H7 (cell line): ENCODE results near the gene NCAN. TPM values are rescaled to one million over a fixed set of nuclear protein-coding genes. Genes with fewer than 3 reads are reported as not detected.

Experiments
- DNase-seq: peaks from one replicate; pipeline ENCODE4 v3.0.0; 2012
- H3K27me3 ChIP-seq: 2 replicates; pipeline ENCODE4 v1.6.0; 2011; ENCODE audit warnings: mild to moderate bottlenecking, low read length; ENCODE audit not compliant: control insufficient read depth, insufficient read depth
- H3K36me3 ChIP-seq: replicated peaks from 2 replicates; pipeline ENCODE4 v1.5.1; 2011; ENCODE audit warnings: low read length; ENCODE audit not compliant: control insufficient read depth, insufficient read depth
- H3K4me3 ChIP-seq: 2 replicates; pipeline ENCODE4 v1.5.1; 2011; ENCODE audit warnings: low read depth, mild to moderate bottlenecking, control low read depth, low read length, moderate library complexity; ENCODE audit not compliant: insufficient read depth
- total RNA-seq: library from RNA; depleted of rRNA; stranded (reverse); fragments of >200 nt; shearing (Covaris generic); gene quantifications from 2 replicates; pipeline ENCODE4 v1.2.3, GENCODE V29; 2014

The NCAN gene
- total RNA-seq, 1 experiment from 2014 or later: 1.7 TPM

GRCh38 chr19:19270749-19271571 is 59.2 kb downstream of the NCAN start:
- H3K27me3 ChIP-seq: peaks cover 21% of the 10 kb centered on the region; the same call in 1 of the 2 replicates
- H3K36me3 ChIP-seq: no peaks in the 10 kb centered on the region; the same call in 1 of the 2 replicates
- no peak for DNase-seq
- no peak overlapping the region for H3K4me3 ChIP-seq

GRCh38 chr19:19271828-19272599 is 60.3 kb downstream of the NCAN start:
- no peak for DNase-seq
- H3K36me3 ChIP-seq: peaks cover 1% of the 10 kb centered on the region; the same call in 1 of the 2 replicates
- H3K4me3 ChIP-seq: peak overlapping the region; percentile 61; the same call in 1 of the 2 replicates
- peaks cover 21% of the 10 kb centered on the region; the same call in 1 of the 2 replicates for H3K27me3 ChIP-seq

GRCh38 chr19:19274146-19274545 is 62.4 kb downstream of the NCAN start:
- peaks cover 21% of the 10 kb centered on the region; the same call in 1 of the 2 replicates for H3K27me3 ChIP-seq
- H3K36me3 ChIP-seq: peaks cover 7% of the 10 kb centered on the region
- peak; percentile 38 for DNase-seq
- no peak overlapping the region for H3K4me3 ChIP-seq

- Histone ChIP-seq H3K4me3 (no peak overlapping the region), H3K36me3 (peaks cover 7% of the 10 kb centered on the region), H3K27me3 (peaks cover 18% of the 10 kb centered on the region; the same call in 1 of the 2 replicates)
- peak; percentile 36 for DNase-seq
These were observed 63.2 kb downstream of the NCAN start for GRCh38 chr19:19274716-19275565.

GRCh38 chr19:19276386-19276785 is 64.6 kb downstream of the NCAN start:
- Histone ChIP-seq H3K4me3 (no peak overlapping the region), H3K36me3 (peaks cover 7% of the 10 kb centered on the region), H3K27me3 (peaks cover 14% of the 10 kb centered on the region; the same call in 1 of the 2 replicates)
- peak; percentile 49 for DNase-seq

GRCh38 chr19:19276851-19277250 is 65.1 kb downstream of the NCAN start:
- no peak overlapping the region for H3K4me3 ChIP-seq
- peaks cover 9% of the 10 kb centered on the region for H3K36me3 ChIP-seq
- DNase-seq: peak; percentile 55
- peaks cover 14% of the 10 kb centered on the region; the same call in 1 of the 2 replicates for H3K27me3 ChIP-seq

GRCh38 chr19:19278315-19278714 is 66.6 kb downstream of the NCAN start:
- H3K27me3 ChIP-seq: peaks cover 4% of the 10 kb centered on the region; the same call in 1 of the 2 replicates
- peak; percentile 24 for DNase-seq
- H3K36me3 ChIP-seq: peaks cover 9% of the 10 kb centered on the region
- H3K4me3 ChIP-seq: no peak overlapping the region

GRCh38 chr19:19279062-19279612 is 67.4 kb downstream of the NCAN start:
- Histone ChIP-seq H3K27me3 (no peaks in the 10 kb centered on the region), H3K36me3 (peaks cover 9% of the 10 kb centered on the region), H3K4me3 (no peak overlapping the region)
- DNase-seq: no peak

DNA sequence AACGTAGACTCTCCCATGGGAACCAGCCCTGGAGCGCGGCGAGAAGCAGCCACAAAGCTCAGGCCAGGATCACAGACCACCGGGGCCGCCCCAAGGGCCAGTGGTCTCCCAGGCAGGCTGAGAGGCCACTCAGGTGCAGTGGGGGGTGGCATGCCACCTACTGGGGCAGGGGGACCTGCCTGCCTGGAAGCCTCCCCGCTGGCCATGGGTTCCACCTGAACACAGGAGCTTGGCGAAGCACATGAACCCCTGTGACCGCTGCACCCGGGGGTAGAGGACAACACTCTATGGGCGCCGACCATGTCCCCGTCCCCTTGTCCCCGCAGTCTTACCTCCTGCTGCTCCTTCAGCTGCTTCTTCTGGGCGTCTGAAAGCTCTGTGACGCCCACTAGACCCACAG is 68.1 kb downstream of the NCAN start:
- H3K27me3 ChIP-seq: no peaks in the 10 kb centered on the region
- H3K36me3 ChIP-seq: peaks cover 9% of the 10 kb centered on the region
- no peak overlapping the region for H3K4me3 ChIP-seq
- no peak for DNase-seq

DNA sequence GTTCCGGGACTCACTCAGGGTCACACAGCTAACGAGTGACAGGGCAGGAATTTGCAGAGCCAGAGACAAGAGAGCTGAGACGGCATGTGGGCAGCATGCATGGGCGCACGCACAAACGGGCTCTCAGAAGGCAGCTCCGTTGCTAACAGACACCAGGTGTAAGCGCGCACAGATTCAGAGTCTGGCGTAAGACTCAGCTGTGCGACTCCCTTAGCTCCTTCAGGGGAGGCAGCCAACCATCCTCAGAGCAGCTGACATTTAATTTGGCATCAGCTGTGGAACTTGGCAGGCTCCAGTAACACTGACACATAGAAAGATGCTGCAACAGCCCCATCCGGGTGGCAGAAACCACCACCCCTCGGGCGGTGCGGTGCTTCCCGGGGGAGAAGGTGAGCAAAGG is 68.8 kb downstream of the NCAN start:
- peak; percentile 36 for DNase-seq
- Histone ChIP-seq H3K4me3 (no peak overlapping the region), H3K36me3 (peaks cover 9% of the 10 kb centered on the region), H3K27me3 (no peaks in the 10 kb centered on the region)

DNA sequence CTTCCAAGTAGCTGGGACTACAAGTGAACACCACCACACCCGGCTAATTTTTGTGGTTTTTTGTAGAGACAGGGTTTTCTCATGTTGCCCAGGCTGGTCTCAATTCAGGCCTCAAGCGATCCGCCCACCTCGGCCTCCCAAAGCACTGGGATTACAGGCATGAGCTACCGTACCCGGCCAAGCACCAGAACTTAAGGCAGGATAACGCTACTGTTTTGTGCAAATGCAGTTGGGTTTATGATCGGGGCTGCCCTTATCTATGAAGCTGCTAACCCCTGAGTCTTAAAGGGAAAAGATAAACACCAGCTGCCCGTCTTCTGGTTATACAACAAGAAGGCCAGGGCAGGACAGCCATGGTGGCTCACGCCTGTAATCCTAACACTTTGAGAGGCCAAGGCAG is 73.9 kb downstream of the NCAN start:
- DNase-seq: no peak
- H3K36me3 ChIP-seq: peaks cover 7% of the 10 kb centered on the region
- H3K27me3 ChIP-seq: no peaks in the 10 kb centered on the region
- no peak overlapping the region for H3K4me3 ChIP-seq

- H3K4me3 ChIP-seq: no peak overlapping the region
- peaks cover 7% of the 10 kb centered on the region for H3K36me3 ChIP-seq
- no peak for DNase-seq
- no peaks in the 10 kb centered on the region for H3K27me3 ChIP-seq
These were observed 80.8 kb downstream of the NCAN start for GRCh38 chr19:19292607-19293006.

- no peak overlapping the region for H3K4me3 ChIP-seq
- no peaks in the 10 kb centered on the region for H3K27me3 ChIP-seq
- peaks cover 6% of the 10 kb centered on the region for H3K36me3 ChIP-seq
- DNase-seq: no peak
These were observed 83.2 kb downstream of the NCAN start for GRCh38 chr19:19294914-19295313.
